Central memory CD4-positive, alpha-beta T cell (primary cell): ENCODE measurements around the gene TNS1.

ENCODE experiments used
- DNase-seq: peaks from one replicate; pipeline ENCODE4 v3.0.0; 2022

Gene TNS1

DNA sequence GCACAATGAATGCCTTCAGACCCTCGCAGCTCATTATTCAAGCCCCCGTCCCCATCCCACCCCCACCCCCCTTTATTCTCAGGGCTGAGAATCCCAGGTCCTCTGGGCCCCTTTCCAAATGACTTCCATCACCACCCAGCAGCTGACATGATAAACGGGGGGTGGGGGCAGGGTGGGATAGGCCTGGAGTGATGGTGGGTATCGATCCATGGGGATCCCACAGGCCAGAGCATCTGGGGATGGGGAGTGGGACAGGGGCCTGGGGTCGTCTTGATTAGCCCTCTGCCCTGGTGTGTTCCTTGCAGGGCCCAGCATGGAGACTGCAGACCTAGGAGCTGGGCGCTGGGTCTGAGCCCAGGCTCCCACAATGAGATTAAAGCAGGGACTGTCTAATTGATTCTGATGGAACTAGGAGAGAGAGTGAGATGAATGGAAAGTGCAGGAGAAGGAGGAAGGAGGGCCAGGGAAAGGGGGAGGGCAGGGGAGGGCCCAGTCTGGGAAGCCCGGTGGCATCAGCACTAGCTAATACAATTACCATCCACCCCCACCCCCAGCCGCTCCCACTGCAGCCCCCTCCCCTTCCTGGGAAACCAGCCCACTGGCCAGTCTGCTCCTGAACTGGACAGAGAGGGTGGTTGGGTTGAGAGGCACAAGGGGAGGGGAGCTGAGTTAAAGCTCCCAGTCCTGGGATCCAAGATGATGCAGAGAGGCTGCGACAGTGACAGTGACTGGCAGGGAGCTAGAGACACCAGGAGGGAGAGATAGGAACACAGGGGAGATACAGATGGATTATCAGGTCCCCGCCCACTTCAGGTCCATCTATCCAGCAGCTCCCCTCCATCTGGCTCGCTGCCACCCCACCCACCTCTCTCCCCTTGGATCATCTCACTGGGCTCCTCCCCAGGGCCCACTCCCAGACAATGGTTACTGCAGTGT, 13.1 kb upstream of the TNS1 start:
- DNase-seq: no peak

DNA sequence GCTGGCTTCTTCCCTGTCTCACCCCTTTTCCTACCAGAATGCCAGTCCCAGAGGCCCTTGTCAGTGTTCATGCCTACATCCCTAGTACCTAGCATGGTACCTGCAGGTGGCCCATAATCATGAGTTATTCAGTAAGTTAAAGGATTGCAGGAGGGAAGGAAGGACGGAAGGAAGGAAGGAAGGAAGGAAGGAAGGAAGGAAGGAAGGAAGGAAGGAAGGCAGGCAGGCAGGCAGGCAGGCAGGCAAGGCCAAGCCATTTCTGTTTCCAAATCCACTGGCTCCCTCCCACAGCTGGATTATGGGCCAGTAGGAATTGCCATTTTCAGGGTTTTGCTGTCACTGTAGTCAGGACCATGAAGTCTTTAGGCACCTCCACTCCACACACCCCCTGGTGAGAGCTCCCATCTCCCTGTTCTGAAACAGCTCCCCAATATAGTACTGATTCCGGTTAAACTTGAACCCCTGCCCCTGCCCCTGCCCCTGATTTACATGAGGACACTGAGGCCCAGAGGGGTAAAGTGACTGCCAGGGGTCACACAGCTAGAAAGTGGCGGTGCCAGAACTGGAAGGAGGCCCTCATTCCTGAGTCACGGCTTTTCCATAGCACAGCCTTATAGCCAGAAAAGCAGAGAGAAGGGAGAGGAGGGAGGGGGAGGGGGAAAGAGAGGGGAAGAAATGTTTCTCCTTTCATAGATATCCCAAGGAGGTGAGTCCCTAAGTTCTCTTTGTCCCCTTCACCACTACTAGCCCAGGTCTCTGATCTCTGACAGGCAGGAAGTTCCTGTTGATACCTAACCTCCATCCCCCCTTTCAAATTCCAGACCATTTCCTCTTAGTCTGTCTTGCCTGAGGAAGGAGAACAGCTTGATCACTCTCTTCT, 12.2 kb upstream of the TNS1 start:
- DNase-seq: no peak

DNA sequence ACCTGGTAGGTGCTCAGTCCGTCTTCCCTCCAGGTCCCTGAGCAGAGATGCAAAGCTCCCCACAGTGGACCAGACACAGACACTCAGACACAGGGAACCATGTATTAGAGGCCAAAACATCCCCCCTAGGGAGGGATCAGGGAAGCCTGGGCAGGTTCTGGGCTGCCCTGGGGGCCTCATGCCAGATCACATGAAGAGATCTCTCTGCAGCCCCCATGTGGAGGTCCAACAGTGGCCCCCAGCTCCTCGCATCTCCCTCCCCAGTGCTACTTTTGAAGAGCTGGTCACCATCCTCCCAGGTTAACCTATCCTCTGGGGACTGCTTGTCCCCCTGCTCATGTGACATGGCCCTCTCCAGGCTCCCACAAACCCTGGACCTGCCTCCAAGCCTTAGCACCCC, 10.5 kb upstream of the TNS1 start:
- DNase-seq: no peak

DNA sequence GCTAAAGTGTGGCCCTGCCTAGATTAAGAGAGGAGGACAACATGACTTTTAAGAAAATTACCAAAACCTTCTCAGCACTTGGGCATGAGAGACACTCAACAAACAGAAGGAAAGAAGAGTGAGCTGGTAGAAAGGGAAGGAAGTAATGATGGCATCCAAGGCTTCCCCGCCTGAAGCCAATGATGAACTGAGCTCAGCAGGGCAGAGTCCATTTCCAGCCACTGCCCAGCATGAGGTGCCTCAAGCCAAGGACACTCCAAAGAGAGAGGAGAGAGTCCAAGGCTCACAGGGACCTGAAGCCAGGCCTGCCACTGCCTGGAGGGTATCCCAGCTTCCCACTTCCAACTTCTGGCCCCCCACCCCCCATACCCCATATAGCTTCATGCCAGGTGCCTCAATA, 9.5 kb upstream of the TNS1 start:
- no peak for DNase-seq

GRCh38 chr2:218011653-218012040, 8.9 kb upstream of the TNS1 start:
- no peak for DNase-seq

DNA sequence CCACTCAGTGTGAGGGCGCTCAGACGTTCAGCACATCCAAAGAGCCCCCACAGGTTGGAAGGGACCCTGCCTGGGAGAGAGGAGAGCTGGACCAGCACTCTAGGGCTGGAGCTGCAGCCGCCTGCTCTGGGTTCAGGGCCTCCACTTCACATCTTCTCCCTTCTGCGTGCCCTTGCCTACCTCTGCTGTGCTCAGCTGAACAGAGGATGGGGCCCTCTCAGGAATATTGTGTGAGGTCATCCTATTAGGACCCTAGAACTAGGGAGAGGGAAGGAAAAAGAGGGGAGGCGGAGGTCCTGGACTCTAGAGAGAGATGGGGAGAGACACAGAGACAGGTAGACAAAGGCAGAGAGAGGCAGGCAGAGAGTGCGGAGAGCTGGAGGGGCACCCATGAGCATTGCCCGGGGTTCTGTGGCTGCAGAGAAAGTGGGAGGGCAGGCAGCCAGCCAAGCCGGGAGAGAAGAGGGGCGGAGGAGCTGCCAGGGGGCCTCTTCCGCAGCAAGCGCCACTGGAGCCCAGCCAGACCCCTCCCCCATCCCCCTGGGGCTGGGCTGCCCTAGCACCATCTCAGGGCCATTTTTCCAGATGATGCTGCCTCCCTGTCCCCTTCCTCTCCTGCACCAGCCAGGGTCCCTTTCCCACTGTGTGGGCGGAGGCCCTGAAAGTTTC, 8.3 kb upstream of the TNS1 start:
- DNase-seq: no peak

- peak; percentile 7 for DNase-seq
These were observed 7.6 kb upstream of the TNS1 start for GRCh38 chr2:218010140-218010983.

GRCh38 chr2:218009765-218010139, 7.0 kb upstream of the TNS1 start:
- DNase-seq: no peak

DNA sequence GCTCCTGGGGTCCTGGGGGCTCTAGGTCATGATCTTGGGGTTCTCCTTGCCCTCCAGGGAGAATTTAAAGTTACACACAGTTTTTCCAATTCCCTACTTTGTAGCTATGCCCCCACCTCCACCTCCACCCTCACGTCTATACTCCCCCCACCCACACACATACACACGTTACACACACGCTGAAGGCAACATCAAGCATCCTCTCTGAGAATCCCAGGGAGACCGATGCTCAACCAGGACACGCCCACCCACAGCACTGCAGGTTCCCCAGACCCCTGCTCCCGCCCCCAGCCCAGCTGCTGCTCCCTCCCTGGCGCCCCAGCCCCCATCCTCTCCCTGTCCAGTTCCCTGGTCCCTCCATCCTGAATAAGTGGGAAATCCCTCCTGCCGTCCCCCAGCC, 6.4 kb upstream of the TNS1 start:
- no peak for DNase-seq

- no peak for DNase-seq
These were observed 5.6 kb upstream of the TNS1 start for GRCh38 chr2:218008060-218009040.

GRCh38 chr2:218006741-218007140, 3.9 kb upstream of the TNS1 start:
- DNase-seq: no peak

DNA sequence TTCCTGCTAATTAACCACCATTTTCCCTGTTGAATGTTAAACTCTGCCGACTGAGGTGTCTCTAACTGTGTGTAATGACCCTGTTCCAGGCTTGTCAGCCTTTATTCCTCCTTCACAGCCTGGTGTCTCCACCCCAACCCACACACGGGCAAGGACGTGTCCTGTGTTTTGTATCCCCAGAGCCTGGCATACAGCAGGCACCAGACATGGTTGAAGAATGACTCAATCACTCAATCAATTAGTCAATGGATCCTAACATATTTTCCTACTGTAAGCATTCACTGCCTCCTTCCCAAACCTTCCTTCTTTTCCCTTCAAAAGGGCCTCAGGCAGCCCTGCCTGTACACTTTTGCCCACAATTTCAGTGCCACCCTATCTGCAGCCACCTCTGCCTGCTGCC, 2.7 kb upstream of the TNS1 start:
- DNase-seq: no peak

DNA sequence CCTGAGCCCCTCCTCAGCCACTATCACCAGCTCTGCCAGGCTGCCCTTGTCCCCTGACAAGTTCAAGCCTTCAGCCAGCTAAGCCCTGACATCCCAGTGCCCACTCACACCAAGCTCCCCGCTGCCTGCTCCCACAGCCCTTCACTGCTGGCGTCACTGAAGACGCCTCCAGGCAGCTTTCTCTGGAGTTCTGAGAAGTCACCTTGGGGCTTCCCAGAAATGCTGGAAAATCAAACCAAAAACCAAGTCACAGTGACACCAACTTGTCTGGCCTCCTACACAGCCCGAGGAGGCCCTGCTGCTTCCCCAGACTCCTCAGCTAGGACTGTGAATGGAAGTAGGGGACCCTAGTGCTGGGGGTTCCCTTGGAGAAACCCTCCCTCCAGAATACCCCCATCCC, 2.2 kb upstream of the TNS1 start:
- DNase-seq: no peak

- DNase-seq: no peak
These were observed 1.2 kb upstream of the TNS1 start for GRCh38 chr2:218003981-218004419.

GRCh38 chr2:218003281-218003944, 618 bp upstream of the TNS1 start:
- no peak for DNase-seq

DNA sequence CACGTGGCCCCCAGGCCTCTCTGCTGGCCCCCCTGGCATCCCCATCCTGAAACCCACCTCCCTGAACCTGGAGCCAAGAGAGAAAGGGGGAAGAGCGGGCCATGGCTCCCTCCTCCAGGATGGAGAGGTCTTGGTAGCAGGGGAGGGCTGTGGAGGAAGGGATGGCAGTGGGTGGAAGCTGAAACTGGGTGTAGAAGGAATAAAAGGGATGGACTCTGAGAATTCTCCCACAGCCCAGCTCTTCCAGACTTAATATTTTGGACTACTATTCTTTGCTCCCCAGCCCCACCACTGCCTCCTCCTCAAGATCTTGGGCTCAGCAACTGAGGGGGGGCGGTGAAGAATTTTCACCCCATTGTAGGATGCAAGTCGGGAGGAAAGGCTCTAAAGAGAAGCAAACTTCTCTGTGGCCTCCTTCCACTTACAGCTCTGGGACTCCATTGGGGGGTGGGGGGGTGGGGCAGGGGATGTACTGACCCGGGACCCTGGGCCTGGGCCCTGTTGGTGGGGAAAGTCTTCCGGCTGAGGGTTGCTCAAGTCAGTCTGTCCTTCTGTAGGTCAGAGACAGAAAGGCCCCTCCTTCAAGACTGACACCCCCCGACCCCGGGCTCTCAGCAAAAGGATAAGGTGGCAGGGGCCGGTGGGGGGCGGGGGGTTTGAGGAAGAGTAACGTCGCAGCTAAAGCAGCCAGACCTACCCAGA, 501 bp downstream of the TNS1 start:
- no peak for DNase-seq

DNA sequence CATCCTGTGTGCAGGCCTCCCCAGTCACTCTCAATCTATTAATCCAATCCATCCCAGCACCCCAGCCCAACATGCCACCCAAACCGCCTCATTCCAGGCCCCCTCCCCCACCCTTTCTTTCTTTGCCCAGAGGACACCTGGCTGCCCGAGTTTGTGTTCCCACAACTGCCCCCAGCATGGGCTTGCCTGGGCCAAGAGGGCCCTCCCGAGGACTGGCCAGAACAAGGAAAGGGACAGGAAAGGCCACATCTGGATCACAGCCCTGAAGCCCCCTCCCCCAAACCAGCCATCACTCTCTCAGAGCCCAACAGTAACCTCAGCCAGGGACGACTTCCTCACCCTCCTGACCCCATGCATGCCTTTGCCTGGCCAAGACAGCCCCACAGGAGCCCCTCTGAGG, 1.2 kb downstream of the TNS1 start:
- no peak for DNase-seq

GRCh38 chr2:218000136-218000535, 2.7 kb downstream of the TNS1 start:
- DNase-seq: no peak

DNA sequence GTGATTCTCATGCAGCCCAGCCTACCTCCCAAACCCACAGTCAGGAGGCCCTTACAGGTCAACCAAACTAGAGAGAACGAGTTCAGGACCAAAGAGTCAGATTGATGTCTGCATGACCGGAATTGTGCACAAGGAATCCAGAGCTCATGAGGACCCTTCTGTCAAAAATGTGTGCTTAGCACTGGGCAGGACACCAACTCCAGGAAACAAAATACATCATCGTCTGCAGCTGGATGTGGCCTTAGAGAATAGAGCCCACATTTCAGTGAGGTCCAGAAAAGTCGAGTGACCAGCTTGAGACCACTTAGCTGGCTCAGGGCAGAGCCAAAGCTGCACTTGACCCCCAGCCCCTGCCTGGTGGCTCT, 3.2 kb downstream of the TNS1 start:
- DNase-seq: no peak
